IMR-90 (cell line): ENCODE data around the gene RET. TPM values are rescaled to one million over a fixed set of nuclear protein-coding genes. Genes with fewer than 3 reads are reported as not detected.
A peak's percentile ranks its signal among the peaks of the same experiment; 100 is the strongest.

Source experiments
- ATAC-seq: fragments of 200-7000 bp; cut with Tn5 transposase; 2 replicates; pipeline ENCODE4 v1.9.1; 2020; ENCODE audit warnings: low read depth, mild to moderate bottlenecking, moderate library complexity
- BruUV-seq: library from RNA; stranded (reverse); fragments of 400-500 nt; replicated peaks from 2 replicates; lab custom pipeline; 2021; lab: Mats Ljungman, UMichigan
- CTCF ChIA-PET: fragments of 300-600 bp; formaldehyde crosslinking; extraction: SDS; loops from one replicate; lab custom pipeline; 2021; ENCODE audit warnings: antibody characterized with exemption; lab: Yijun Ruan, JAX
- POLR2A ChIA-PET: fragments of 300-600 bp; sonication (Branson Sonifier 250); formaldehyde crosslinking; loops from one replicate; lab custom pipeline; 2022; ENCODE audit warnings: antibody characterized with exemption; ENCODE audit not compliant: unreplicated experiment; lab: Charles Lee
- DNase-seq: peaks from one replicate; pipeline ENCODE4 v3.0.0; 2013
- H2AFZ ChIP-seq: replicated peaks from 2 replicates; pipeline ENCODE3; 2013; ENCODE audit warnings: low read length, mild to moderate bottlenecking; ENCODE audit not compliant: poor library complexity
- H2AK5ac ChIP-seq: 2 replicates; pipeline ENCODE4 v1.6.1; 2013; ENCODE audit warnings: low read depth, low read length, inconsistent platforms
- H2AK9ac ChIP-seq: replicated peaks from 2 replicates; pipeline ENCODE3; 2013; ENCODE audit warnings: mild to moderate bottlenecking, low read depth, low read length, moderate library complexity; ENCODE audit not compliant: poor library complexity
- H2BK120ac ChIP-seq: 2 replicates; pipeline ENCODE4 v1.6.1; 2013; ENCODE audit warnings: low read depth, low read length, inconsistent platforms
- H2BK15ac ChIP-seq: 3 replicates; pipeline ENCODE4 v1.6.1; 2013; ENCODE audit warnings: low read depth, low read length, inconsistent platforms
- H2BK20ac ChIP-seq: 2 replicates; pipeline ENCODE4 v1.6.1; 2013; ENCODE audit warnings: low read depth, mild to moderate bottlenecking, inconsistent platforms, low read length, moderate library complexity
- H2BK5ac ChIP-seq: 2 replicates; pipeline ENCODE4 v1.6.1; 2013; ENCODE audit warnings: mild to moderate bottlenecking, low read depth, low read length, inconsistent platforms; ENCODE audit not compliant: poor library complexity, severe bottlenecking
- H3K14ac ChIP-seq: replicated peaks from 2 replicates; pipeline ENCODE4 v1.6.1; 2013; ENCODE audit warnings: low read depth, low read length, inconsistent platforms
- H3K18ac ChIP-seq: 2 replicates; pipeline ENCODE4 v1.6.1; 2013; ENCODE audit warnings: low read depth, low read length, control low read depth
- H3K23ac ChIP-seq: 2 replicates; pipeline ENCODE4 v1.6.1; 2013; ENCODE audit warnings: low read depth, low read length, inconsistent platforms
- H3K27ac ChIP-seq: 2 replicates; pipeline ENCODE4 v1.5.1; 2013; ENCODE audit warnings: mild to moderate bottlenecking, control low read depth, low read length; ENCODE audit not compliant: insufficient read depth
- H3K27me3 ChIP-seq: 2 replicates; pipeline ENCODE4 v1.6.1; 2013; ENCODE audit warnings: low read length; ENCODE audit not compliant: control insufficient read depth, insufficient read depth
- H3K36me3 ChIP-seq: 2 replicates; pipeline ENCODE4 v1.6.1; 2013; ENCODE audit warnings: low read length, mixed read lengths; ENCODE audit not compliant: control insufficient read depth, insufficient read depth
- H3K4ac ChIP-seq: 2 replicates; pipeline ENCODE4 v1.6.1; 2013; ENCODE audit warnings: low read depth, low read length, inconsistent platforms
- H3K4me1 ChIP-seq: 2 replicates; pipeline ENCODE4 v1.6.1; 2013; ENCODE audit warnings: low read length, mixed read lengths; ENCODE audit not compliant: control insufficient read depth, insufficient read depth
- H3K4me2 ChIP-seq: 2 replicates; pipeline ENCODE4 v1.6.1; 2013; ENCODE audit warnings: low read depth, mild to moderate bottlenecking, control low read depth, low read length, moderate library complexity
- H3K4me3 ChIP-seq: 2 replicates; pipeline ENCODE4 v1.5.1; 2013; ENCODE audit warnings: low read depth, mild to moderate bottlenecking, control low read depth, low read length, moderate library complexity; ENCODE audit not compliant: insufficient read depth
- H3K56ac ChIP-seq: 2 replicates; pipeline ENCODE4 v1.6.1; 2013; ENCODE audit warnings: low read length, inconsistent platforms; ENCODE audit not compliant: insufficient read depth; ENCODE audit errors: extremely low read depth
- H3K79me1 ChIP-seq, 2 experiments: 2 replicates each; pipeline ENCODE4 v1.6.1; 2013; ENCODE audit warnings: low read length in 2 of 2, inconsistent platforms in 1 of 2, low read depth in 1 of 2
- H3K9ac ChIP-seq: 2 replicates; pipeline ENCODE4 v1.6.1; 2013; ENCODE audit warnings: low read depth, low read length, control low read depth
- H3K9me1 ChIP-seq: 2 replicates; pipeline ENCODE4 v1.6.1; 2013; ENCODE audit warnings: low read length, inconsistent platforms; ENCODE audit not compliant: insufficient read depth
- H3K9me3 ChIP-seq: 2 replicates; pipeline ENCODE4 v1.6.1; 2013; ENCODE audit warnings: low read length; ENCODE audit not compliant: control insufficient read depth, insufficient read depth
- H4K20me1 ChIP-seq: 2 replicates; pipeline ENCODE4 v1.6.1; 2013; ENCODE audit warnings: low read length, inconsistent platforms; ENCODE audit not compliant: insufficient read depth
- H4K5ac ChIP-seq: 2 replicates; pipeline ENCODE4 v1.6.1; 2013; ENCODE audit warnings: mild to moderate bottlenecking, low read depth, low read length, control low read depth
- H4K8ac ChIP-seq, 2 experiments: 2 replicates each; pipeline ENCODE4 v1.6.1; 2013; ENCODE audit warnings: low read depth in 2 of 2, low read length in 2 of 2, control low read depth in 1 of 2, inconsistent platforms in 1 of 2
- H4K91ac ChIP-seq: 2 replicates; pipeline ENCODE4 v1.6.1; 2013; ENCODE audit warnings: low read depth, low read length, inconsistent platforms; ENCODE audit not compliant: insufficient read depth
- CEBPB ChIP-seq: IDR thresholded peaks from 2 replicates; pipeline ENCODE4 v1.6.1; 2012; ENCODE audit warnings: low read depth, low read length, improper control_type of control experiment
- CHD1 ChIP-seq: IDR thresholded peaks from 2 replicates; pipeline ENCODE4 v1.6.1; 2012; ENCODE audit warnings: low read depth, low read length, improper control_type of control experiment
- CTCF ChIP-seq: conservative IDR thresholded peaks from 2 replicates; pipeline ENCODE4 v1.5.1; 2012; ENCODE audit warnings: mild to moderate bottlenecking, low read depth, low read length, improper control_type of control experiment
- FOS ChIP-seq: fragments of 150-350 bp; IDR thresholded peaks from 2 replicates; pipeline ENCODE4 v1.6.1; 2016; ENCODE audit warnings: low read depth, low read length
- MAFK ChIP-seq: IDR thresholded peaks from 2 replicates; pipeline ENCODE4 v1.6.1; 2012; ENCODE audit warnings: low read depth, low read length, improper control_type of control experiment
- MAZ ChIP-seq: IDR thresholded peaks from 2 replicates; pipeline ENCODE4 v1.6.1; 2012; ENCODE audit warnings: low read depth, mild to moderate bottlenecking, low read length, improper control_type of control experiment, moderate library complexity, borderline replicate concordance
- MXI1 ChIP-seq: IDR thresholded peaks from 2 replicates; pipeline ENCODE4 v1.6.1; 2012; ENCODE audit warnings: low read depth, mild to moderate bottlenecking, low read length, moderate library complexity, borderline replicate concordance
- NFE2L2 ChIP-seq: fragments of 150-350 bp; IDR thresholded peaks from 2 replicates; pipeline ENCODE4 v1.6.1; 2016; ENCODE audit warnings: low read depth, mild to moderate bottlenecking, low read length
- POLR2A ChIP-seq: IDR thresholded peaks from 2 replicates; pipeline ENCODE4 v1.6.1; 2012; ENCODE audit warnings: mild to moderate bottlenecking, low read depth, low read length
- RAD21 ChIP-seq: IDR thresholded peaks from 2 replicates; pipeline ENCODE4 v1.6.1; 2012; ENCODE audit warnings: low read length, improper control_type of control experiment
- RCOR1 ChIP-seq: IDR thresholded peaks from 2 replicates; pipeline ENCODE4 v1.6.1; 2012; ENCODE audit warnings: mild to moderate bottlenecking, low read length, improper control_type of control experiment; ENCODE audit not compliant: insufficient replicate concordance
- SMC3 ChIP-seq: fragments of 150-350 bp; IDR thresholded peaks from 2 replicates; pipeline ENCODE4 v1.6.1; 2016; ENCODE audit warnings: low read depth, mild to moderate bottlenecking, antibody characterized with exemption, low read length, moderate library complexity
- WGBS, 2 experiments: methylation state at CpG; one replicate each; pipeline versions ENCODE4 v1.1.5 to v1.1.7; 2013; ENCODE audit warnings: missing lambda C conversion rate in 2 of 2; ENCODE audit not compliant: insufficient read length in 1 of 2; ENCODE audit errors: extremely low coverage in 2 of 2; 5-methylcytosine and 5-hydroxymethylcytosine counted together
- dilution Hi-C: fragments of 300-500 bp; cut with HindIII; formaldehyde crosslinking; loops from one replicate; pipeline ENCODE4 v1.14.3; 2018; ENCODE audit warnings: low sequenced_read_pairs; ENCODE audit not compliant: unreplicated experiment
- in situ Hi-C: fragments of 300-500 bp; cut with MboI; formaldehyde crosslinking; loops from 3 replicates; pipeline ENCODE4 v1.14.3; 2019; ENCODE audit warnings: low sequenced_read_pairs, inconsistent platforms, mixed read lengths
- intact Hi-C: fragments of 100-400 bp; cut with micrococcal nuclease; formaldehyde crosslinking; loops from 2 replicates; pipeline ENCODE4 v1.10.0; 2022
- polyA plus RNA-seq, 3 experiments: library from polyadenylated mRNA; depleted of rRNA; stranded (reverse); fragments of >200 nt; gene quantifications; 2 replicates each; pipeline ENCODE4 v1.2.3, GENCODE V29; 2012; ENCODE audit warnings: low replicate concordance in 1 of 3
- total RNA-seq: library from RNA; depleted of rRNA; stranded (reverse); fragments of >200 nt; gene quantifications from 2 replicates; pipeline ENCODE4 v1.2.3, GENCODE V29; 2012
- TF ChIP-seq, protein P1 (sequence below): fragments of 150-350 bp; IDR thresholded peaks from 2 replicates; pipeline ENCODE4 v1.6.1; 2017; ENCODE audit warnings: mild to moderate bottlenecking, antibody characterized with exemption, low read length, low read depth

Gene RET
- total and polyA plus RNA-seq, 2 of the 4 experiments (the other 2 are of a cell fraction), result 0.10 to 0.18 TPM

DNA sequence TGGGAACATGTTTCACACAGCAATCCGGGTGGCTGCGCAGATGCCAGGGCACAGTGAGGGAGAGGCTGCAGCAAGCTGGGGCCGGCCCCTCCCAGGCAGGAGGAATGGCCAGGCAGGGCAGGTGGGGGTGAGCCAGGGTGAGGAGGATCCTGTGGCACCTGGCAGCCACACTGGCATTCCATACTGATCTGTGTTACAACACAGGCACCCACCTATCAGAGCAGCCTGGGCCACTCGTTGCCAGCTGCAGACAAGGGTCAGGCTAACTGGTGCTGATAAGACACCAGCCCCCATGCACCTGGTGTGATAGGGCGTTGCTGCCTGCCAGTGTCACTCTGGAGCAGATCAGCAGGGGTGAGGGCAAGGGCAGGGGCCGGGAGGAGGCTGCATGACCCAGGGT lies 16.6 kb upstream of the RET start:
- in situ Hi-C loops, result loop anchor here (25.0 kb wide), 1 partner anchor 173 kb away; no protein-coding TSS in a partner anchor
- H3K9me1 ChIP-seq, result no peaks in the 10 kb centered on the region
- no peak overlapping the region for H3K18ac ChIP-seq
- ATAC-seq, result no peak
- H3K4me1 ChIP-seq, result no peaks in the 10 kb centered on the region
- H3K9ac ChIP-seq, result no peak overlapping the region
- H3K56ac ChIP-seq, result no peak overlapping the region
- H4K8ac ChIP-seq, result no peak overlapping the region
- H4K5ac ChIP-seq, result no peak overlapping the region
- no peak overlapping the region for H2BK120ac ChIP-seq
- ChIA-PET POLR2A (no interaction called here), CTCF (no interaction called here)
- no peaks in the 10 kb centered on the region for H3K79me1 ChIP-seq
- H3K4me2 ChIP-seq, result no peak overlapping the region
- H3K14ac ChIP-seq, result no peak overlapping the region
- no peak overlapping the region for H3K23ac ChIP-seq
- H3K9me3 ChIP-seq, result no peaks in the 10 kb centered on the region
- intact Hi-C loops, result no loop called here
- peak overlapping the region; percentile 39 for H2AK9ac ChIP-seq
- H2BK20ac ChIP-seq, result no peak overlapping the region
- 62% methylated on average over 3 of the region's 6 CpGs; no CpG with 5 or more reads in 1 of the 2 experiments for WGBS, 2 experiments
- H3K27me3 ChIP-seq, result peaks cover 13% of the 10 kb centered on the region
- H3K27ac ChIP-seq, result no peak overlapping the region
- TF ChIP-seq MAZ (no peak), CTCF (no peak), MAFK (no peak), SMC3 (no peak), FOS (no peak), RAD21 (no peak), POLR2A (no peak), CEBPB (no peak), RCOR1 (no peak), NFE2L2 (no peak), CHD1 (no peak), MXI1 (no peak)
- TF ChIP-seq, protein P1, sequence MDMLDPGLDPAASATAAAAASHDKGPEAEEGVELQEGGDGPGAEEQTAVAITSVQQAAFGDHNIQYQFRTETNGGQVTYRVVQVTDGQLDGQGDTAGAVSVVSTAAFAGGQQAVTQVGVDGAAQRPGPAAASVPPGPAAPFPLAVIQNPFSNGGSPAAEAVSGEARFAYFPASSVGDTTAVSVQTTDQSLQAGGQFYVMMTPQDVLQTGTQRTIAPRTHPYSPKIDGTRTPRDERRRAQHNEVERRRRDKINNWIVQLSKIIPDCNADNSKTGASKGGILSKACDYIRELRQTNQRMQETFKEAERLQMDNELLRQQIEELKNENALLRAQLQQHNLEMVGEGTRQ, result no peak
- H4K91ac ChIP-seq, result no peak overlapping the region
- peak overlapping the region; percentile 48 for H2AFZ ChIP-seq
- no TSS peak for BruUV-seq
- H4K20me1 ChIP-seq, result no peaks in the 10 kb centered on the region
- dilution Hi-C loops, result no loop called here
- H3K36me3 ChIP-seq, result no peaks in the 10 kb centered on the region
- no peak for DNase-seq
- H2BK5ac ChIP-seq, result no peak overlapping the region
- no peak overlapping the region for H2BK15ac ChIP-seq
- no peak overlapping the region for H3K4me3 ChIP-seq
- H3K4ac ChIP-seq, result no peak overlapping the region
- H2AK5ac ChIP-seq, result no peak overlapping the region
